Activated naive CD8-positive, alpha-beta T cell treated with anti-CD3 and anti-CD28 coated beads for 36 hours (primary cell): ENCODE results near the gene SHC2. TPM values are rescaled to one million over a fixed set of nuclear protein-coding genes. Genes with fewer than 3 reads are reported as not detected.
A peak's percentile ranks its signal among the peaks of the same experiment; 100 is the strongest.

Experiments used
- DNase-seq: peaks from one replicate; pipeline ENCODE4 v3.0.0; 2021
- H3K27ac Mint-ChIP-seq: one replicate; pipeline ENCODE4 v1.8.0; 2022; ENCODE audit warnings: mild to moderate bottlenecking, moderate library complexity, mixed read lengths
- H3K27me3 Mint-ChIP-seq: one replicate; pipeline ENCODE4 v1.8.0; 2022; ENCODE audit warnings: mild to moderate bottlenecking, mixed read lengths
- H3K36me3 Mint-ChIP-seq: one replicate; pipeline ENCODE4 v1.8.0; 2021; ENCODE audit warnings: mild to moderate bottlenecking, mixed read lengths
- H3K4me1 Mint-ChIP-seq: one replicate; pipeline ENCODE4 v1.8.0; 2021; ENCODE audit warnings: mixed read lengths
- H3K4me3 Mint-ChIP-seq: one replicate; pipeline ENCODE4 v1.8.0; 2022; ENCODE audit warnings: mild to moderate bottlenecking, moderate library complexity, mixed read lengths
- H3K9me3 Mint-ChIP-seq: one replicate; pipeline ENCODE4 v1.8.0; 2022; ENCODE audit warnings: mixed read lengths
- total RNA-seq, 2 experiments: library from RNA; stranded (reverse); gene quantifications; one replicate each; pipeline ENCODE4 v1.2.3, GENCODE V29; 2021

SHC2 gene
- total RNA-seq, 2 experiments from 2014 or later = 0.32 TPM; not detected in 1

DNA sequence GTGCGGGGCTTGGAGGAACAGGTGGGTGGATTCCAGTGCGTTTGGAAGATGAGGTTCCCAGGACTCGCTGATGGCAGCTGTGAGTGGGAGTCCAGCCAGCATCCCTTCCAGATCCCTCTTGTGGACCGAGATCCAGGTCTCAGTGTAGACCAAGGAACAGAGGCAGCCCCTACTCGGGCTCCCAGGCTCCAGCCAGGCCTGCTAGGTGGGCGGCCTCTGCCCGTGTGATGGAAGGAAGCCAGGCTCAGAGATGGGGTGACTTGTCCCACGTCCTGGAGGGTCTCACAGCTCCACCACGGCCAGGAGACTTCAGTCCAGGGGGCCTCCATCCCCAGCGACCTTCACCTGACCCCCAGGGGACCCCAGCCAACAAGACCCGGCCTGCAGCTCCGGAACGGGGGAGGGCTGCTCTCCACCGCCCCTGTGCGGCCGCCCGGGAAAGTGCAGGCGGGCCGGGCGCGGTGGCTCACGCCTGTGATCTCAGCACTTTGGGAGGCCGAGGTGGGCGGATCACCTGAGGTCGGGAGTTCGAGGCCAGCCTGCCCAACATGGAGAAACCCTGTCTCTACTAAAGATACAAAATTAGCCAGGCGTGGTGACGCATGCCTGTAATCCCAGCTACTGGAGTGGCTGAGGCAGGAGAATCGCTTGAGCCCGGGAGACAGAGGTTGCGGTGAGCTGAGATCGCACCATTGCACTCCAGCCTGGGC is 34.7 kb upstream of the SHC2 start:
- H3K27me3 Mint-ChIP-seq = peaks cover 41% of the 10 kb centered on the region
- no peaks in the 10 kb centered on the region for H3K9me3 Mint-ChIP-seq
- peaks cover 4% of the 10 kb centered on the region for H3K4me1 Mint-ChIP-seq
- peak; percentile 73 for DNase-seq
- H3K4me3 Mint-ChIP-seq = no peak overlapping the region
- H3K36me3 Mint-ChIP-seq = no peaks in the 10 kb centered on the region
- H3K27ac Mint-ChIP-seq = no peak overlapping the region

DNA sequence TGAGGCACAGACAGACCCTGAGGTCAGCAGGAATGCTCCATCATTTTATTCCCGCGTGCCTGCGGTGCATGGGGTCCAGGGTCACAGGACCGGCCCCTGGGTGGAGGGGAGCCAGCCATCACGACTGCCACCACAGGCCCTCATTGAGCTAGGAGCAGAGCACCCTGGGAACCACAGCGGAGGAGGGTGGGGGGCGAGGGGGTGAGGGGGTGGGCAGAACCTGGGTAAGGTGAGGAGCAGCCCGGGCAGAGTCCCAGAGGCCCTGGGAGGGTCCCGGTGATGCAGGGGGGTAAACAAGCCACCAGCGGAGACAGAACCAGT is 34.2 kb upstream of the SHC2 start:
- no peaks in the 10 kb centered on the region for H3K9me3 Mint-ChIP-seq
- H3K27me3 Mint-ChIP-seq = peaks cover 41% of the 10 kb centered on the region
- peaks cover 4% of the 10 kb centered on the region for H3K4me1 Mint-ChIP-seq
- H3K27ac Mint-ChIP-seq = no peak overlapping the region
- DNase-seq = no peak
- H3K36me3 Mint-ChIP-seq = no peaks in the 10 kb centered on the region
- H3K4me3 Mint-ChIP-seq = no peak overlapping the region

DNA sequence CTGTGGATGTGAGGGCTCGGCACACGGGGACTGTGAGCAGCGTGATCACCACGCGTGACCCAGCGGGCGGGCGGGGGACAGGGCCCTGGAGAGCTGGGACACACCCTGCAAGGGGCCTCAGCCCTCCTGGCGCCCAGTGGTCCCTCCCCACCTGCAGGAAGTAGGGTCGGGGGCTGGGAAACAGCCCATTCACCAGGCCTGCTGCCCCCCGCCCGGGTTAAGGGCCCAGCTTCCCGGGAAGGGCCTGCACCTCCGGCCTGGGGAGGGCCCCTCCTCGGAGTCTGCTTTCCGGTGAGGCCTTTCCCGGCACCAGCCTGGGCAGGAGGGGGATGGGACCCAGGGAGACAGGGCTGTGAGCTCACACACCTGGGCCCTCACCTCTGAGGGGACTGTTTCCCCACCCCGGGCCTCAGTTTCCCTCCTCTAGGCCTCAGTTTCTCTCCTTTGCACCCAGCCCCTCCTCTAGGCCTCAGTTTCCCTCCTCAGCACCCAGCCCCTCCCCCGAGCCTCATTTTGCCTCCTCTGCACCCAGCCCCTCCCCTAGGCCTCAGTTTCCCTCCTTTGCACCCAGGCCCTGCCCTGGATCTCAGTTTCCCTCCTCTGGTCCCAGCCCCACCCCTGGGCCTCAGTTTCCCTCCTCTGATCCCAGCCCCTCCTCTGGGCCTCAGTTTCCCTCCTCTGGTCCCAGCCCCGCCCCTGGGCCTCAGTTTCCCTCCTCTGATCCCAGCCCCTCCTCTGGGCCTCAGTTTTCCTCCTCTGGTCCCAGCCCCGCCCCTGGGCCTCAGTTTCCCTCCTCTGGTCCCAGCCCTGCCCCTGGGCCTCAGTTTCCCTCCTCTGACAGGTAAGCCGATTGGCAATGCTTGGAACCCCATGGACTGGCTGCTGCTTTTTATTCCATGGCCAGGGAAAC is 33.6 kb upstream of the SHC2 start:
- no peak for DNase-seq
- Mint-ChIP-seq H3K4me1 (peaks cover 4% of the 10 kb centered on the region), H3K27ac (no peak overlapping the region), H3K9me3 (no peaks in the 10 kb centered on the region), H3K36me3 (no peaks in the 10 kb centered on the region), H3K4me3 (no peak overlapping the region), H3K27me3 (peaks cover 38% of the 10 kb centered on the region)

DNA sequence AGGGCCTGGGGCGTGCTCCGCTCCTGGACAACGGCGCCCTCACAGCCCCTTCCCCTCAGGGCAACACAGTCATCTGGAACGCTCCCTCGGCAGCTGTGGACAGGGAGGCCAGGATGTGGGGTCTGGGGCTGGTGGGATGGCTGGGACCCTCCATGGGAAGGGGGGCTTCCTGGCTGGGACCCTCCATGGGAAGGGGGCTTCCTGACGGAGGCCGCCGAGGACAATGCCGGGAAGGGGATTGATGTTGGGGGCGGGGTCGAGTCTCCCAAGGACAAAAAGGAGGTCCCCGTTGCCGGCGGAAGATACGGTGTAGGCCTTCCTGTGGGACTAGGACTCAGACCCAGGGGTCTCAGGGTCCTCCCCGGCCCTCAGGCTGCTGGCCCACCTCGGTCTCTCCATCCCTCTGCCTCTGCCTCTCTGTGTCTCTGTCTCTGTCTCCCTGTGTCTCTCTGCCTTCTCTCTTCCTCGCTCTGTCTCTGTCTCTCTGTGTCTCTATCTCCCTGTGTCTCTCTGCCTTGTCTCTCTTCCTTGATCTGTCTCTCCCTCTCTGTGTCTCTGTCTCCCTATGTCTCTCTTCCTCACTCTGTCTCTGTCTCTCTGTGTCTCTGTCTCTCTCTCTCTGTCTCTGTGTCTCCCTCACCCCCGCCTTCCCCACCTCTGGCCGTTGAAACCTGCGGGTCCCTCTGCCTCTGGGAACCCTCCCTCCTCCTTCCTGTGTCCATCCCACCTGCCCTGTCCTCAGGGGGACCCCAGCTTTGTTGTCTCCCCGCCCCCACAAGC is 32.7 kb upstream of the SHC2 start:
- Mint-ChIP-seq H3K36me3 (no peaks in the 10 kb centered on the region), H3K4me1 (peaks cover 4% of the 10 kb centered on the region), H3K27ac (no peak overlapping the region), H3K9me3 (no peaks in the 10 kb centered on the region), H3K27me3 (peaks cover 32% of the 10 kb centered on the region), H3K4me3 (no peak overlapping the region)
- DNase-seq = no peak

DNA sequence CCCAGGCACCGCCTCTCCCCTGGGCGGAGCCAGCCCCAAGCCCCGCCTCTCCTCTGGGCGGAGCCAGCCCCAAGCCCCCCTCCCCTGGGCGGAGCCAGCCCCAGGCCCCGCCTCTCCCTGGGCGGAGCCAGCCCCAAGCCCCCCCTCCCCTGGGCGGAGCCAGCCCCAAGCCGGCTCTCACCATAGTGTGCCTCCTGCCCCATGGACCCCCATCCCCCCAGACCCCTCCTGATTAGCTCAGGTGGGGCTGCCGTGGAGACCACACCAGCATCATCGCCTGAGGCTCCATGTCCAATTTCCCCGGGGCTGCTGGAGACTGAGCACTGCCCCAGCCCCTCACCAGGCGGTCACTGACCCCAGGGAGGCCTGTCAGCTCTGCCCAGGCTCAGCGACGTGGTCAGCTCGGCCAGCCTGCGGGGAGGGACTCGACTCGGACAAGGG is 31.3 kb upstream of the SHC2 start:
- peaks cover 5% of the 10 kb centered on the region for H3K4me1 Mint-ChIP-seq
- H3K36me3 Mint-ChIP-seq = peaks cover 5% of the 10 kb centered on the region
- H3K27me3 Mint-ChIP-seq = peaks cover 25% of the 10 kb centered on the region
- no peak overlapping the region for H3K27ac Mint-ChIP-seq
- peak; percentile 31 for DNase-seq
- no peak overlapping the region for H3K4me3 Mint-ChIP-seq
- H3K9me3 Mint-ChIP-seq = no peaks in the 10 kb centered on the region

DNA sequence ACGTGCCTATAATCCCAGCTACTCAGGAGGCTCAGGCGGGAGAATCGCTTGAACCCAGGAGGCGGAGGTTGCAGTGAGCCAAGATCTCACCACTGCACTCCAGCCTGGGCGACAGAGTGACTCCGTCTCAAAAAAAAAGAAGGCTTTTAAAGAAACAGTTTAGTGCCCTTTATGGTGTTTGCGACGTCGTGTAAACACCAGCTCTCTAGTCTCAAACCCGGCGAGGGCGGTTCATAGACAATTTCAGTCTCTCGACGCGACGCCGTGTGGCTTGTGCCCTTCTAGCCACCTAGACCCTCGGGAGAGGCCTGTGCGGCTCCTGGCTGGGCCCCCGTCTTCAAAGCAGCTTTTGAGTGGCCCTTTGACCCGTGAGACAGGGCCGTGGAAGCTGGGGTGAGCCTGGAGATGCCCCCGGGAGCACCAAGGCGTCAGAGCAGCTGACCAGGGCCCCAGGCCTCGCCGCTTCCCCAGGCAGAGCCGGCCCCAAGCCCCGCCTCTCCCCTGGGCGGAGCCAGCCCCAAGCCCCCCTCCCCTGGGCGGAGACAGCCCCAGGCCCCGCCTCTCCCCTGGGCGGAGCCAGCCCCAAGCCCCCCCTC is 30.4 kb upstream of the SHC2 start:
- Mint-ChIP-seq H3K36me3 (peaks cover 5% of the 10 kb centered on the region), H3K9me3 (no peaks in the 10 kb centered on the region), H3K4me1 (peaks cover 5% of the 10 kb centered on the region), H3K4me3 (no peak overlapping the region), H3K27me3 (peaks cover 24% of the 10 kb centered on the region), H3K27ac (no peak overlapping the region)
- no peak for DNase-seq

DNA sequence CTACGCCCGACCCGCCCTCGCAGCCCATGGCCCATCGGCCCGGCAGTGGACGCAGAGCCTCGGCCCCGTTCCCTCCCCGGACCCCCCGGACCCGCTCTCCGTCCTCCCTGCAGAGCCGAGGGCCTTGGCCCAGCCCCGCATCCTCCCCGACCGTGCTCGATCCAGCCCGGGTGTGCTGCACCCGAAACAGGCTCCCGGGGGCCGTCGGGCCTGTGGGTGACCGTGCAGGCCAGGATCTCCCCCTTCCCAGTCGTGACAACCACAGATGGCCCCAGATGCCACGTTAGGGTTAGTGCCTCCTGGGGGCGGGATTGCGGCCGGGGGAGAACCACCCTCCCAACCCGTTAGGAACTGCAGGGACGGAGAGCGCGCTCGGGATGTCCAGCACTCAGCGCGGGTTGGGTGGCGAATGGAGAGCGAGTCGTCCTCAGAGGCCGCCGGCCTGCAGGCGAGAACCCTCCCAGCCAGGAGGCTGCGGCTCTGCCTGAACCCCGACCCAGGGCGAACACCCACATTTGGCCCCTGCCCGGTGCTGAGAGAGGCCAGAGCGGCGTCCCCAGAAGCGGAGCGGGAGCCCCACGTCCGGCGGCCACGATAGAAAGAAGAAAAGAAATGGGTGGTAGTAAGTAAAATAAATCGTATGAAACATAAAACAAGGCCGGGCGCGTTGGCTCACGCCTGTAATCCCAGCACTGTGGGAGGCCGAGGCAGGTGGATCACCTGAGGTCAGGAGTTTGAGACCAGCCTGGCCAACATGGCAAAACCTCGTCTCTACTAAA is 28.8 kb upstream of the SHC2 start:
- DNase-seq = peak; percentile 32
- peaks cover 3% of the 10 kb centered on the region for H3K4me1 Mint-ChIP-seq
- H3K27me3 Mint-ChIP-seq = peaks cover 26% of the 10 kb centered on the region
- peak overlapping the region; percentile 51 for H3K27ac Mint-ChIP-seq
- peaks cover 5% of the 10 kb centered on the region for H3K36me3 Mint-ChIP-seq
- H3K4me3 Mint-ChIP-seq = peak overlapping the region; percentile 80
- no peaks in the 10 kb centered on the region for H3K9me3 Mint-ChIP-seq

DNA sequence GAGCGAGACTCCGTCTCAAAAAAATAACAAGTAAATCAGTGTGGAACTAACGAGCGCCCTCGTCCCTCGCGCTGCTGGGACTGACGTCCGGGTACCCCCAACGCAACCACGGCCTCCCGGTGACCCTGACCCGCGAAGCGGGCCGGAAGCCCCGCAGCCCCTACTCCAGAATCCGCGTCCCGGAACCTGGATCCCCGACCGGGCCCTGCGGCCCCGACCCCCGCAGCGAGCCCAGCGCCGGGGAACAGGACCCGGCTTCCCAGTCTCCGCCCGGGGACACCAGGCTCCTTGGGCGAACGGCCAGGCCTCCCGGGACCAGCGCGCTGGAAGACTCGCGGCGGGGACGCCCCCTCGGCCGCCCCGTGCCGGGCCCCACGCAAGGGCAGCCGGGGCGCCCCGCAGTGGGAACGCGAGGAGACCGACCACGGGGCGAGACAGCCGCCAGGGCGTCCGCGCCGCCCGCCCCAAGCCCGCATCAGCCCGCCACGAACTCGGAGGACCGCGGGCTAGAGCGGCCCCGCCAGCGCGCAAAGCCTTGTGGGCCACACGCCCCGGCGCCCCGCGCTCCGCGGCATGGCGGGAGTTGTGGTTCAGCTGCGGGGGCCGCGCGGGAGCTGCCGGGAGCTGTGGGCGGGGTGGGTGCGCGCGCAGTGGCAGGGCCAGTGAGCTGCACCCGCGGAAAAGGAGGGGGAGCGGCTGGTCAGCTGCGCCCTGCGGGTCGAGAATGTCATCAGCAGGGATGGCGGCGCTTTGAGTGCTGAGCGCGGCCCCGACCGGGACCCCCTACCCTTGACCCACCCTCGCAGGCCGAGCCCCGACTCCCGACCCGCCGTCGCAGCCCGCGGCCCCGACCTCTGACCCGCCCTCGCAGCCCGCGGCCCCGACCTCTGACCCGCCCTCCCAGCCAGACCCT is 27.9 kb upstream of the SHC2 start:
- peak; percentile 93 for DNase-seq
- Mint-ChIP-seq H3K36me3 (peaks cover 5% of the 10 kb centered on the region), H3K27me3 (peaks cover 28% of the 10 kb centered on the region), H3K4me1 (peaks cover 3% of the 10 kb centered on the region), H3K27ac (peak overlapping the region; percentile 84), H3K9me3 (no peaks in the 10 kb centered on the region), H3K4me3 (peak overlapping the region; percentile 80)

DNA sequence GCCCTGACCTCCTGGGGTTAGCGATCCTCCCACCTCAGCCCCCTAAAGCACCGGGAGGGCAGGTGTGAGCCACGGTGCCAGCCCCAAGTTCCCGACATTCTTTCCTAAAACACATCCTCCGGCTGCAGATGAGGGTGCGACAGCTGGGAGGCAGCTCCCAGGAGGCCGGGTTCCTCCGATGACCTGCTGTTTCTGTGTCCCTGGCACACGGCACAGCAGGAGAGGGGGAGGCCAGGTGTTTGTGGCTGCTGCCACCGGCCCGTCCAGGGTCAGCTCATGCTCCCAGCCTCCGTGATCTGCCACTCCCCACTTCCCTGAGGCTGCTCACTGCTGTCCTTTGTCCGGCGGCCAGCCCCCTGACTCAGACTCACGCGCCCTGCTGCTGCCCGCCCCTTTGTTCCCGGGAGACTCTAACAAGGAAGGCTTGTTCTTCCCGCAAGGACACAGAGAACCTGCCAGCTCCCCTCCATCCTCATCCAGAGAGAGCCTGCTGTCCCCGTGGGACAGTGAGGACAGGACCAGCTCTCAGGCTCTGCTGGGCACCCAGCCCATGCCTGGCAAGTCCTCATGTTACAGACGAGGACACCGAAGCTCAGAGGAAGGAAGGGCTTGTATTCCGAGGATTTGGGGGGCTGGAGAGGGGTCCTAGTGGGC is 24.9 kb upstream of the SHC2 start:
- Mint-ChIP-seq H3K36me3 (peaks cover 12% of the 10 kb centered on the region), H3K4me3 (no peak overlapping the region), H3K27me3 (peaks cover 33% of the 10 kb centered on the region)

DNA sequence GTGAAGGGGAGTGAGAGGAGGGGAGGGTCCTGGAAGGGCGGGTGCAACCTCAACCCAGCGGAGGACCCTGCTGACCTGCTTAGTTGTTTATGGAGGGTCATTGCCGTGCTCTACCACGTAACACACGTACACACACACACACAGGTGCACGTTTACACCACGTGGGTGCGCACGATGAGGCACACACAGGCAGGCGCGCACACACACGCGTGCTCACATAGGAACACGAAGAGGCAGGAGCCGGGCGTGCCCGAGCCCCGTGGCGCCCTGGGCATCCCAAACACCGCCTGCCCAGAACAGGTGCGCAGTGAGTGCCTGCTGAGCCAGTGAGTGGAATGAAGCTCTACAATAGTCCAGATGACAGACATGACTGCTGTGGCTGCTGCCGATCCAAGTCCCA is 24.2 kb upstream of the SHC2 start:
- no peak overlapping the region for H3K4me3 Mint-ChIP-seq
- peaks cover 10% of the 10 kb centered on the region for H3K4me1 Mint-ChIP-seq
- H3K27ac Mint-ChIP-seq = no peak overlapping the region
- peaks cover 39% of the 10 kb centered on the region for H3K27me3 Mint-ChIP-seq
- no peak for DNase-seq
- peaks cover 19% of the 10 kb centered on the region for H3K36me3 Mint-ChIP-seq
- peaks cover 16% of the 10 kb centered on the region for H3K9me3 Mint-ChIP-seq

More for the DNA sequence above, 24.9 kb upstream of the SHC2 start:
- Mint-ChIP-seq H3K27ac (no peak overlapping the region), H3K9me3 (peaks cover 10% of the 10 kb centered on the region), H3K4me1 (peaks cover 4% of the 10 kb centered on the region)
- no peak for DNase-seq

DNA sequence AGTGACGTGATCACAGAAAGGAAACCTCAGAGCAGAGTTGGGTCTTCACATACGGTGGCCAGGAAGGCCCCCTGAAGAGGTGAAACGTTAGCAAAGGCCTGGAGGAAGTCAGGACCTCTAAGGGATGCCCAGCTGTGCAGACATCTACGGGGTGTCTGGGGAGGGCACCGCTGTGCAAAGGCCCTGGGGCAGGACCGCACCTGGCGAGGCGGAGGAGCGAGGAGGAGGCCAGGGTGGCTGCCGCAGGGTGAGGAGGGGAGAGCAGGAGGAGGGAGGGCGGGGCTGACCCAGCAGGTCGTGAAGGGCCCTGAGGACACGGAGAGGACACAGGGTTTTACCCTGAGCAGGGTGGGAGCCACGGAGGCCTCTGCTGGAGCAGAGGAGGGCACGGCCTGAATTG is 23.7 kb upstream of the SHC2 start:
- Mint-ChIP-seq H3K4me1 (peaks cover 14% of the 10 kb centered on the region), H3K4me3 (no peak overlapping the region), H3K9me3 (peaks cover 20% of the 10 kb centered on the region), H3K27ac (no peak overlapping the region), H3K27me3 (peaks cover 45% of the 10 kb centered on the region), H3K36me3 (peaks cover 22% of the 10 kb centered on the region)
- no peak for DNase-seq

DNA sequence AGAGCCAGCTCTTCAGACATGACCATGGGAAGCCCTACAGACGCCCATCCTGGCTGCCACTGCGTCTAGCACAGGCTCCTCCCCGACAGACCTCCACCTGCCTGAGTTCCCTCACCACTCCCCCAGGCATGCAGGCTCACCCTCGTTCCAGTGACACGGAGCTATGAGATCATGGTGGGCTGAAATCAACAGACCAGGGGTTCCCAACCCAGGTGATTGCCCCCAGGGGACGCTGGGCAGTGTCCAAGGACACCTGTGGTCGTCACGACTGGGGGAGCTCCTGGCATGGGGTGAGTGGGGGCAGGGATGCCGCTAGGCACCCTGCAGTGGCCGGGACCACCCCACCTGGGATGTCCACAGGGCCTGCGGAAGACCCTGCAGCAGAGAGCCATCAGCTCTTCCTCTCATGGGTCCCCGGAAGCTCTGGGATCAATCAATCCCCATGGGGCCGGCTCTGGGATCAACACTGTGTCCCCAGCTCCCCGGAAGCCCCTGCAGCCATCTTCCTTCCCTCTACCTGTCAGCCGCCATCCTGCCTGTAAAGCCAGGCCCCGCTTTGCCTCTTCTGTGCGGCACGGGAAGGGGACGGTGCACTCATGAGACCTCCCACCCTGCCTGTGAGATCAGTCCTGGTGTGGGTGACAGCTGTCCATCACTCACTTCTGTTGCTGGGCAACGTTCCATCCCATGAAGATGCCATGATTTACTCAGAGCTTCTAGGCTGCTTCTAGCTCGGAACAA is 22.7 kb upstream of the SHC2 start:
- Mint-ChIP-seq H3K4me1 (peaks cover 14% of the 10 kb centered on the region), H3K9me3 (peaks cover 20% of the 10 kb centered on the region), H3K27ac (no peak overlapping the region)

More for the DNA sequence above, 22.7 kb upstream of the SHC2 start:
- H3K27me3 Mint-ChIP-seq = peaks cover 46% of the 10 kb centered on the region
- peaks cover 22% of the 10 kb centered on the region for H3K36me3 Mint-ChIP-seq
- H3K4me3 Mint-ChIP-seq = no peak overlapping the region
- no peak for DNase-seq
